B cell (primary cell): ENCODE measurements around the gene UCN2.

Source experiments
- CTCF ChIP-seq: fragments of 200-600 bp; IDR thresholded peaks from one replicate; pipeline ENCODE4 v1.8.0; 2022; ENCODE audit warnings: antibody characterized with exemption, mild to moderate bottlenecking
- EZH2 ChIP-seq: IDR thresholded peaks from 2 replicates; pipeline ENCODE4 v1.6.1; 2012; ENCODE audit warnings: borderline replicate concordance, low read depth, mild to moderate bottlenecking, moderate library complexity, low read length; ENCODE audit not compliant: insufficient read depth, poor library complexity, severe bottlenecking

GRCh38 chr3:48532271-48532976, 31.2 kb downstream of the UCN2 start:
- no peak for TF ChIP-seq CTCF
- TF ChIP-seq EZH2 = no peak
